Endothelial cell of umbilical vein (primary cell): Measurements from ENCODE around the gene COMMD10.

Experiments
- EZH2 ChIP-seq: IDR thresholded peaks from 2 replicates; pipeline ENCODE4 v1.6.1; 2012; ENCODE audit warnings: borderline replicate concordance, low read depth, mild to moderate bottlenecking, moderate library complexity, low read length, inconsistent platforms; ENCODE audit not compliant: severe bottlenecking
- FOS ChIP-seq: IDR thresholded peaks from 2 replicates; pipeline ENCODE4 v1.6.1; 2011; ENCODE audit warnings: mild to moderate bottlenecking, low read length, moderate library complexity, borderline replicate concordance; ENCODE audit not compliant: insufficient read depth
- JUN ChIP-seq: IDR thresholded peaks from 2 replicates; pipeline ENCODE4 v1.6.1; 2011; ENCODE audit warnings: borderline replicate concordance, low read depth; ENCODE audit not compliant: insufficient read length, insufficient read depth
- MAX ChIP-seq: IDR thresholded peaks from 2 replicates; pipeline ENCODE4 v1.6.1; 2011; ENCODE audit not compliant: insufficient read depth, insufficient read length
- MYC ChIP-seq: IDR thresholded peaks from one replicate; pipeline ENCODE4 v1.6.1; 2011; ENCODE audit warnings: mild to moderate bottlenecking, low read depth, low read length
- POLR2A ChIP-seq: IDR thresholded peaks from 2 replicates; pipeline ENCODE4 v1.6.1; 2012; ENCODE audit warnings: low read depth, mild to moderate bottlenecking, control low read depth, low read length
- TF ChIP-seq, protein P1 (sequence below), 2 donors: IDR thresholded peaks; 1 replicate in 1 of 2; 2 replicates in 1 of 2; pipeline ENCODE4 v1.5.1; 2011; ENCODE audit warnings: low read length in 2 of 2, mild to moderate bottlenecking in 2 of 2, moderate library complexity in 2 of 2, control low read depth in 1 of 2, inconsistent platforms in 1 of 2, low read depth in 1 of 2; ENCODE audit not compliant: insufficient read depth in 1 of 2; ENCODE audit errors: extremely low read depth in 1 of 2

GRCh38 chr5:116178925-116179324 lies 94.1 kb downstream of the COMMD10 start:
- TF ChIP-seq MYC (no peak), EZH2 (no peak), MAX (no peak), POLR2A (no peak), FOS (no peak), JUN (no peak)
- TF ChIP-seq, protein P1, sequence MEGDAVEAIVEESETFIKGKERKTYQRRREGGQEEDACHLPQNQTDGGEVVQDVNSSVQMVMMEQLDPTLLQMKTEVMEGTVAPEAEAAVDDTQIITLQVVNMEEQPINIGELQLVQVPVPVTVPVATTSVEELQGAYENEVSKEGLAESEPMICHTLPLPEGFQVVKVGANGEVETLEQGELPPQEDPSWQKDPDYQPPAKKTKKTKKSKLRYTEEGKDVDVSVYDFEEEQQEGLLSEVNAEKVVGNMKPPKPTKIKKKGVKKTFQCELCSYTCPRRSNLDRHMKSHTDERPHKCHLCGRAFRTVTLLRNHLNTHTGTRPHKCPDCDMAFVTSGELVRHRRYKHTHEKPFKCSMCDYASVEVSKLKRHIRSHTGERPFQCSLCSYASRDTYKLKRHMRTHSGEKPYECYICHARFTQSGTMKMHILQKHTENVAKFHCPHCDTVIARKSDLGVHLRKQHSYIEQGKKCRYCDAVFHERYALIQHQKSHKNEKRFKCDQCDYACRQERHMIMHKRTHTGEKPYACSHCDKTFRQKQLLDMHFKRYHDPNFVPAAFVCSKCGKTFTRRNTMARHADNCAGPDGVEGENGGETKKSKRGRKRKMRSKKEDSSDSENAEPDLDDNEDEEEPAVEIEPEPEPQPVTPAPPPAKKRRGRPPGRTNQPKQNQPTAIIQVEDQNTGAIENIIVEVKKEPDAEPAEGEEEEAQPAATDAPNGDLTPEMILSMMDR (IDR thresholded peaks at IDR 0.05; ENCODE audit: extremely low read depth in 1 of 2, insufficient read depth in 1 of 2, low read depth in 1 of 2, low read length in 2 of 2), result no peak
